HepG2 (cell line): ENCODE data around the gene ABHD2. TPM values are rescaled to one million over a fixed set of nuclear protein-coding genes. Genes with fewer than 3 reads are reported as not detected.

Source experiments
- CENPBD1 ChIP-seq: sonication (generic); formaldehyde crosslinking; IDR thresholded peaks from 2 replicates; pipeline ENCODE4 v1.8.0; 2022; ENCODE audit warnings: missing genetic modification reagents, low read depth, mild to moderate bottlenecking, borderline replicate concordance
- HMG20A ChIP-seq: IDR thresholded peaks from 2 replicates; pipeline ENCODE4 v1.6.1; 2016; ENCODE audit warnings: borderline replicate concordance
- KIAA2018 ChIP-seq: sonication (generic); formaldehyde crosslinking; IDR thresholded peaks from 2 replicates; pipeline ENCODE4 v1.5.0; 2020; ENCODE audit warnings: mild to moderate bottlenecking, missing genetic modification reagents, borderline replicate concordance
- MNT ChIP-seq: fragments of 450-650 bp; IDR thresholded peaks from 2 replicates; pipeline ENCODE4 v1.6.1; 2016
- MXI1 ChIP-seq: IDR thresholded peaks from 3 replicates; pipeline ENCODE4 v1.6.1; 2012; ENCODE audit warnings: low read depth, low read length, inconsistent platforms, borderline replicate concordance
- ONECUT2 ChIP-seq: sonication (generic); formaldehyde crosslinking; IDR thresholded peaks from 2 replicates; pipeline ENCODE4 v1.4.0; 2020; ENCODE audit warnings: missing genetic modification reagents
- PLRG1 ChIP-seq: fragments of 450-650 bp; conservative IDR thresholded peaks from 2 replicates; pipeline ENCODE4 v1.6.1; 2016
- RXRA ChIP-seq: sonication (generic); formaldehyde crosslinking; IDR thresholded peaks from 2 replicates; pipeline ENCODE4 v1.5.1; 2020; ENCODE audit warnings: missing genetic modification reagents
- TCF12 ChIP-seq, 2 experiments: fragments of 450-650 bp in 1 of 2; sonication (generic) in 1 of 2; formaldehyde crosslinking in 1 of 2; IDR thresholded peaks; 2 replicates each; pipeline versions ENCODE4 v1.6.1 to v1.8.0; 2017 to 2022; ENCODE audit warnings: antibody characterized with exemption in 1 of 2, mild to moderate bottlenecking in 1 of 2, missing genetic modification reagents in 1 of 2, moderate library complexity in 1 of 2
- ZNF142 ChIP-seq: sonication (generic); formaldehyde crosslinking; IDR thresholded peaks from 2 replicates; pipeline ENCODE4 v1.4.0; 2020; ENCODE audit warnings: missing genetic modification reagents
- polyA plus RNA-seq, 8 experiments: library from polyadenylated mRNA; depleted of rRNA in 3 of 8; stranded (reverse) in 7 of 8; unstranded in 1 of 8; fragments of >200 nt; fragmentation: Illumina TruSeq in 4 of 8; extraction: Trizol in 4 of 8; gene quantifications; 2 replicates each; pipeline versions ENCODE4 v1.2.1 to v1.2.3, GENCODE V29; 2011 to 2016; ENCODE audit warnings: low read depth in 4 of 8, missing spikeins in 1 of 8, mixed read lengths in 1 of 8; ENCODE audit not compliant: insufficient read depth in 1 of 8
- total RNA-seq, 5 experiments: library from RNA; depleted of rRNA; stranded (reverse); fragments of >200 nt; fragmentation: Illumina TruSeq; extraction: Trizol; gene quantifications; 2 replicates each; pipeline ENCODE4 v1.2.3, GENCODE V29; 2016; ENCODE audit warnings: low read depth in 1 of 5

The ABHD2 gene
- total and polyA plus RNA-seq, 2 of the 13 experiments (the other 11 are each of a cell fraction or from before 2014, with no cell fraction given) = 14.8 to 22.4 TPM

GRCh38 chr15:89087830-89088604 lies at the start of gene ABHD2 (continued):
- TF ChIP-seq CENPBD1 (CRISPR knock-in tag) (no peak), ZNF142 (no peak), HMG20A (peak; percentile 50; the same call in 1 of the 2 replicates), PLRG1 (no peak), KIAA2018 (CRISPR knock-in tag) (no peak), MXI1 (peak; percentile 52; the same call in 1 of the 3 replicates), ONECUT2 (CRISPR knock-in tag) (no peak), MNT (peak; percentile 31; the same call in 1 of the 2 replicates), TCF12 (IDR thresholded peaks at IDR 0.05) (no peak), TCF12 (CRISPR knock-in tag; IDR thresholded peaks at IDR 0.05) (no peak), RXRA (CRISPR knock-in tag) (peak; percentile 63)
